NCI-H2107 (cell line): Measurements from ENCODE around the gene DAPP1.
"Not testable (repeated sequence)": the region's sequence is repeated elsewhere in the genome, so short reads cannot be mapped to it uniquely, and the experiment has no call there.

Experiments
- DNase-seq: peaks from one replicate; lab custom pipeline; 2025; lab: John Stamatoyannopoulos, UW

DAPP1 gene

GRCh38 chr4:99816545-99817308 lies at the start of gene DAPP1:
Gene DAPP1 (plus strand): TSS chr4:99816827. CDS start chr4:99816914, 87 bp downstream.
- DNase-seq = no peak

- DNase-seq = not testable (repeated sequence)
Observed at GRCh38 chr4:99770842-99771241, 45.8 kb upstream of the DAPP1 start.

- DNase-seq = no peak
Observed at GRCh38 chr4:99783940-99784339, 32.7 kb upstream of the DAPP1 start.

- DNase-seq = no peak
Observed at GRCh38 chr4:99784842-99785241, 31.8 kb upstream of the DAPP1 start.

- no peak for DNase-seq
Observed at GRCh38 chr4:99790796-99791617, 25.6 kb upstream of the DAPP1 start.

GRCh38 chr4:99800332-99801004 lies 16.2 kb upstream of the DAPP1 start:
- DNase-seq = no peak

- DNase-seq = no peak
Observed at GRCh38 chr4:99801005-99801699, 15.5 kb upstream of the DAPP1 start.

- DNase-seq = no peak
Observed at GRCh38 chr4:99803566-99804101, 13.0 kb upstream of the DAPP1 start.

GRCh38 chr4:99806545-99806944 lies 10.1 kb upstream of the DAPP1 start:
- no peak for DNase-seq

- DNase-seq = no peak
Observed at GRCh38 chr4:99807666-99808065, 9.0 kb upstream of the DAPP1 start.

- peak; percentile 5 for DNase-seq
Observed at GRCh38 chr4:99808260-99808857, 8.3 kb upstream of the DAPP1 start.

- DNase-seq = no peak
Observed at GRCh38 chr4:99809326-99809725, 7.3 kb upstream of the DAPP1 start.

GRCh38 chr4:99810536-99810935 lies 6.1 kb upstream of the DAPP1 start:
- no peak for DNase-seq

- no peak for DNase-seq
Observed at GRCh38 chr4:99811117-99811516, 5.5 kb upstream of the DAPP1 start.

- no peak for DNase-seq
Observed at GRCh38 chr4:99811850-99812249, 4.8 kb upstream of the DAPP1 start.

GRCh38 chr4:99815597-99816011 lies 1.0 kb upstream of the DAPP1 start:
- DNase-seq = peak; percentile 5

- no peak for DNase-seq
Observed at GRCh38 chr4:99817309-99817890, 773 bp downstream of the DAPP1 start.

- DNase-seq = no peak
Observed at GRCh38 chr4:99818661-99819060, 2.0 kb downstream of the DAPP1 start.

- DNase-seq = no peak
Observed at GRCh38 chr4:99821918-99822503, 5.4 kb downstream of the DAPP1 start.

GRCh38 chr4:99822734-99823133 lies 6.1 kb downstream of the DAPP1 start:
- no peak for DNase-seq
